BE2C (cell line): ENCODE results near the gene CCDC191. TPM values are rescaled to one million over a fixed set of nuclear protein-coding genes. Genes with fewer than 3 reads are reported as not detected.

Source experiments
- DNase-seq: peaks from one replicate; pipeline ENCODE4 v3.0.0-alpha.2; 2020
- H3K27me3 ChIP-seq: fragments of 250-450 bp; sonication (Bioruptor Pico); 2 replicates; pipeline ENCODE4 v1.5.1; 2020; ENCODE audit warnings: mild to moderate bottlenecking
- H3K36me3 ChIP-seq: fragments of 250-450 bp; sonication (Bioruptor Pico); 2 replicates; pipeline ENCODE4 v1.5.1; 2020; ENCODE audit warnings: mild to moderate bottlenecking
- H3K4me1 ChIP-seq: fragments of 250-450 bp; sonication (Bioruptor Pico); 2 replicates; pipeline ENCODE4 v1.5.1; 2020
- H3K4me3 ChIP-seq: 2 replicates; pipeline ENCODE4 v1.5.1; 2011; ENCODE audit warnings: low read depth, low read length
- H3K9me3 ChIP-seq: fragments of 250-450 bp; sonication (Bioruptor Pico); 2 replicates; pipeline ENCODE4 v1.5.1; 2020
- polyA plus RNA-seq: library from polyadenylated mRNA; unstranded; fragments of >200 nt; gene quantifications from one replicate; pipeline ENCODE4 v1.2.1, GENCODE V29; 2012; ENCODE audit warnings: low read depth, missing spikeins; ENCODE audit not compliant: insufficient read length, insufficient read depth
- TF ChIP-seq, protein P1 (sequence below): IDR thresholded peaks from 2 replicates; pipeline ENCODE4 v1.5.1; 2012; ENCODE audit warnings: mild to moderate bottlenecking, low read depth, low read length

CCDC191 gene, protein sequence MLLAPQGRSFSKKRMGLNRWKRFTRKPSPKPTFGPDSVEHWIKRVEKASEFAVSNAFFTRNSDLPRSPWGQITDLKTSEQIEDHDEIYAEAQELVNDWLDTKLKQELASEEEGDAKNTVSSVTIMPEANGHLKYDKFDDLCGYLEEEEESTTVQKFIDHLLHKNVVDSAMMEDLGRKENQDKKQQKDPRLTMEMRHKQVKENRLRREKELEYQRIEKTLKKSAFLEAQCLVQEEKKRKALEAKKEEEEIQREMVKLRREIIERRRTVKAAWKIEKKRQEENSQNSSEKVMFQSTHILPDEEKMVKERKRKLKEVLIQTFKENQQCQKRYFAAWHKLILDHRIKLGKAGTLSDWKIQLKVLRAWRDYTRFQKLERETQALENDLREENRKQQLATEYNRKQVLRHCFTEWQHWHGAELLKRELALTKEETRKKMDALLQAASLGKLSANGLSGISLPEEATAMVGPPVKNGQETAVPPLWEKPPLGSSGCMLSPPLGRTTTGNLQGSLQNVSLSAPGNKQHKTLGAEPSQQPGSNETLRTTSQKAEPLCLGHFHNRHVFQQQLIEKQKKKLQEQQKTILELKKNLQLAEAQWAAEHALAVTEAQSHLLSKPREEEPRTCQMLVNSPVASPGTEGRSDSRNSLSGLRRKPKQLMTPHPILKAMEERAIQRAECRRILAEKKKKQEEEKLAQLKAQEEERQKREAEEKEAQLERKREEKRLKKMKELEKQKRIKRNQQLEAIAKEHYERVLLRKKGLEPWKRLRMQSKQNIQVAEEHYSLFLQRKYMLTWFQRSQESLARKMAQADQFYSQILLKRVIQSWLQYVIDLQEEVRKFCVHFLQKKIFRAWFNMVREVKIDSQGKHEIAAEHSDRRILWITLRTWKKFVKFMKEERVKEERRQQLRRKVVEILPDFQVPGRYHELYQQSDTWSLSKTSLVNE
- polyA plus RNA-seq, result 0.76 TPM

DNA sequence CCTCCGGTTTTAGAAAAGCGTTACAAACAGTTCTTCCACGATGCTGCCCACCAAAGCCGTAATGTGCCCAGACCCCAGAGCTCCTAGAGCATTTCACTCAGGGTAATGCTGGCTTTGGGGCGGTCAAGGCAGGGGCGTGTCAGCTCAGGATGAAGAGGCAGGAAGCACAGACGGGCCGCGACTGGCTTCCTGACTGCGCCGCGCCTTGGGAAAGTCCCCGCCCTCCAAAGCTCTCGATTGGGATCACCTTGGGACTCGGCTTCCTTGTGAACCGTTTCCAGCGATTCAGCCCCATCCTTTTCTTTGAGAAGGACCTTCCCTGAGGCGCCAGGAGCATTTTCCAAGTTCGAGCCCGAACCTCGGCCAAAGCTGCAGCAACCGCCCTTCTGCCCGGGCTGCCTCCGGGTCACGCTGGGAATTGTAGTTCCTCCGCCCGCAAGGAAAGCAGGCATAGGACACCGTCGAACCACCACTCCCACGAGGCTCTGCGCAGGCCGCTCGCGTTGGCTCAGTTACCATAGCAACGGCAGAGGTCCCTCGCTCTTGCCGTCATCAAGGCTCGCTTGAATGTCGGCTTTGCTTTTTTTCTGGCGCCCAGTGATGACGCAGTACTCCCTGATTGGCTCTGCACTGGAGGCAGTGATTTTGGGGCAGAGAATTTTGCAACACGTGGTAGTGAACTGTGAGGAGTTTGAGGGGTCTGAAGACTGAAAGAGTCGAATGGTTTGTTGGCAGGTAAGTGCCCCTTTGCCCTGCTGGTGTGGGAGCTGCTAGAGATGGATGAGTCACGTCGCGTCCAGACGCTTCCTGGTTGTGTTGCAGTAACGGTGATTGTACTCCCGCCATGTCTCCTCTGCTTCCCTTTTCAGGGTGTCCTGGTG is at the start of gene CCDC191, which contains the start of gene QTRT2:
Gene CCDC191 (minus strand): TSS at position 397 of the 881 bp plus-strand sequence. CDS start 60 bp downstream, at position 337.
Gene QTRT2 (plus strand): TSS at position 608 of the 881 bp plus-strand sequence. CDS start 8,521 bp downstream, outside the sequence.
- H3K9me3 ChIP-seq, result no peaks in the 10 kb centered on the region
- no peaks in the 10 kb centered on the region for H3K4me1 ChIP-seq
- H3K27me3 ChIP-seq, result no peaks in the 10 kb centered on the region; the same call in 1 of the 2 replicates
- DNase-seq, result peak; percentile 98
- H3K36me3 ChIP-seq, result no peaks in the 10 kb centered on the region
- H3K4me3 ChIP-seq, result peak within 1 kb of the TSS; percentile 92
- TF ChIP-seq, protein P1, sequence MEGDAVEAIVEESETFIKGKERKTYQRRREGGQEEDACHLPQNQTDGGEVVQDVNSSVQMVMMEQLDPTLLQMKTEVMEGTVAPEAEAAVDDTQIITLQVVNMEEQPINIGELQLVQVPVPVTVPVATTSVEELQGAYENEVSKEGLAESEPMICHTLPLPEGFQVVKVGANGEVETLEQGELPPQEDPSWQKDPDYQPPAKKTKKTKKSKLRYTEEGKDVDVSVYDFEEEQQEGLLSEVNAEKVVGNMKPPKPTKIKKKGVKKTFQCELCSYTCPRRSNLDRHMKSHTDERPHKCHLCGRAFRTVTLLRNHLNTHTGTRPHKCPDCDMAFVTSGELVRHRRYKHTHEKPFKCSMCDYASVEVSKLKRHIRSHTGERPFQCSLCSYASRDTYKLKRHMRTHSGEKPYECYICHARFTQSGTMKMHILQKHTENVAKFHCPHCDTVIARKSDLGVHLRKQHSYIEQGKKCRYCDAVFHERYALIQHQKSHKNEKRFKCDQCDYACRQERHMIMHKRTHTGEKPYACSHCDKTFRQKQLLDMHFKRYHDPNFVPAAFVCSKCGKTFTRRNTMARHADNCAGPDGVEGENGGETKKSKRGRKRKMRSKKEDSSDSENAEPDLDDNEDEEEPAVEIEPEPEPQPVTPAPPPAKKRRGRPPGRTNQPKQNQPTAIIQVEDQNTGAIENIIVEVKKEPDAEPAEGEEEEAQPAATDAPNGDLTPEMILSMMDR, result no peak

DNA sequence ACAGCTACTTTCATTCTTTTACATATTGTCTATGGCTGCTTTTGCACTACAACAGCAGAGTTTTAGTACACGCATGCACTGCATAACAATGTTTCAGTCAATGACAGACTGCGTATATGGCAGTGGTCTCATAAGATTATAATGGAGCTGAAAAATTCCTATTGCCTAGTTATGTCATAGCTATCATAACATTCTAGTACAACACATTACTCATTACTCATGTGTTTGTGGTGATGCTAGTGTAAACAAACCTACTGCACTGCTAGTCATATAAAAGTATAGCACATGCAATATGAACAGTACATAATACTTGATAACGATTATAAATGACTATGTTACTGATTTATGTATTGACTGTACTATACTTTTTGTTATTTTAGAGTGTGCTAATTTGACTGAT is 48.1 kb upstream of the CCDC191 start:
- no peak for DNase-seq
- H3K4me1 ChIP-seq, result no peaks in the 10 kb centered on the region
- H3K27me3 ChIP-seq, result peaks cover 8% of the 10 kb centered on the region
- H3K36me3 ChIP-seq, result no peaks in the 10 kb centered on the region
- TF ChIP-seq, protein P1, result no peak
- no peak overlapping the region for H3K4me3 ChIP-seq
- H3K9me3 ChIP-seq, result no peaks in the 10 kb centered on the region

DNA sequence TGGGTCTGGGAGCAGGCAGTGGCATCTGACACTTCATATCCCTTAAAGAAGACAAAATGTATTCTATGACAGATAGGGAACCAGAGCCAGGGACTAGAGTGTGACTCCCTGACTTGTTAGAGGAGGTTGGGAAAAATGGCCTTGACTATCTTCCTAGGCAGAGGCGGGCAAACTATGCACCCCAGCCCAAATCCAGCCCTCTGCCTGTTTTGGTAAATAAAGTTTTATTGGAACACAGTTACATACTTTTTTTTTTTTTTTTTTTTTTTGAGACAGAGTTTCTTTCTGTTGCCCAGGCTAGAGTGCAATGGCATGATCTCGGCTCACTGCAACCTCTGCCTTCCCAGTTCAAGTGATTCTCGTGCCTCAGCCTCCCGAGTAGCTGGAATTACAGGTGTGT is 47.5 kb upstream of the CCDC191 start:
- TF ChIP-seq, protein P1, result no peak
- Histone ChIP-seq H3K36me3 (no peaks in the 10 kb centered on the region), H3K9me3 (no peaks in the 10 kb centered on the region), H3K4me3 (no peak overlapping the region), H3K4me1 (no peaks in the 10 kb centered on the region), H3K27me3 (peaks cover 8% of the 10 kb centered on the region)
- DNase-seq, result no peak

DNA sequence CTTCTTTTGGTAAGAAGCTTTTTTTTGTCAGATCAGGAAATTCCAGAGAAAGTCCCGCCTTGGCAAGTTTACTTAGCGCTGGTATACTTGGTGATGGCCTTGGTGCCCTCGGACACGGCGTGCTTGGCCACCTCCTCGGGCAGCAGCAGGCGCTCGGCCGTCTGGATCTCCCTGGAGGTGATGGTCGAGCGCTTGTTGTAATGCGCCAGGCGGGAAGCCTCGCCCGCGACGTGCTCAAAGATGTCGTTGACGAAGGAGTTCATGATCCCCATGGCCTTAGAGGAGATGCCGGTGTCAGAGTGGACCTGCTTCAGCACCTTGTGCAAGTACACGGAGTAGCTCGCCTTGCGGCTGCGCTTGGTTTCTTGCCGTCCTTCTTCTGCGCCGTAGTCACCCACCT is 46.9 kb upstream of the CCDC191 start:
- DNase-seq, result no peak
- Histone ChIP-seq H3K36me3 (no peaks in the 10 kb centered on the region), H3K4me1 (no peaks in the 10 kb centered on the region), H3K9me3 (no peaks in the 10 kb centered on the region), H3K27me3 (peaks cover 8% of the 10 kb centered on the region), H3K4me3 (no peak overlapping the region)
- TF ChIP-seq, protein P1, result no peak

DNA sequence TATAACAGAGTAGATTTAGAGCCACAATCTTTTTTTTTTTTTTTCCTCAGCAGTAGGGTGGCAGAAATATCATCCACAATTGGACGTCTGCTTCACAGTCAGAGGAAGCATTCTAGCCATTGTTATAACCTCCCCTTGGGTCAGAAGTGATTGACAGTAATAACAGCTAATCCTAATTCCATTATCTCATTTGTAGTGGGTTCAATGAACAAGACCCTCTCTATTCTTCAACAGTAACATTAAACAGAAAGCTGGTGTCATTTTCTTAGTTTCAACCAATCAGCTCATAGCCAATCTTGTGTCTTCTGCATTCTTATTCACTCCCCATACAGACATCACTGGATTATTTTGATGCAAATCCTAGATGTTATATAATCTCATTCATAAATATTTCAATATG is 44.8 kb upstream of the CCDC191 start:
- Histone ChIP-seq H3K27me3 (peaks cover 7% of the 10 kb centered on the region; the same call in 1 of the 2 replicates), H3K4me1 (no peaks in the 10 kb centered on the region), H3K4me3 (no peak overlapping the region), H3K36me3 (no peaks in the 10 kb centered on the region), H3K9me3 (no peaks in the 10 kb centered on the region)
- TF ChIP-seq, protein P1, result no peak
- no peak for DNase-seq
